ENCODE data around the gene GSTP1.

GRCh38 chr11:67599149-67599548, 15.5 kb downstream of the GSTP1 start:
- TF ChIP-seq EZH2 (IDR thresholded peaks at IDR 0.05) (no peak), POLR2AphosphoS5 (IDR thresholded peaks at IDR 0.05; ENCODE audit: borderline replicate concordance, low read depth, low read length) (no peak)
